GM19193 (cell line): ENCODE results near the gene UBQLNL.

ENCODE experiments used
- POLR2A ChIP-seq: IDR thresholded peaks from 4 replicates; pipeline ENCODE4 v1.6.1; 2011; ENCODE audit not compliant: insufficient read depth, insufficient read length; ENCODE audit errors: extremely low read depth

UBQLNL gene

GRCh38 chr11:5516599-5516998 lies at the start of gene UBQLNL:
UBQLNL (minus strand) TSS chr11:5516699; CDS start chr11:5516441, 258 bp downstream.
- no peak for TF ChIP-seq POLR2A

GRCh38 chr11:5564259-5565019 lies 47.9 kb upstream of the UBQLNL start:
- no peak for TF ChIP-seq POLR2A

- TF ChIP-seq POLR2A: no peak
These were observed 41.3 kb upstream of the UBQLNL start for GRCh38 chr11:5557751-5558150.

- no peak for TF ChIP-seq POLR2A
These were observed 40.2 kb upstream of the UBQLNL start for GRCh38 chr11:5556596-5557188.

GRCh38 chr11:5553343-5553742 lies 36.8 kb upstream of the UBQLNL start:
- TF ChIP-seq POLR2A: no peak

GRCh38 chr11:5550440-5551095 lies 34.1 kb upstream of the UBQLNL start:
- no peak for TF ChIP-seq POLR2A

- no peak for TF ChIP-seq POLR2A
These were observed 31.9 kb upstream of the UBQLNL start, which contains the start of gene OR52H1 for GRCh38 chr11:5548440-5548839. OR52H1 (minus strand) TSS chr11:5548540; CDS start chr11:5545505, 3,035 bp downstream.

- TF ChIP-seq POLR2A: no peak
These were observed 31.5 kb upstream of the UBQLNL start for GRCh38 chr11:5547982-5548381.

- TF ChIP-seq POLR2A: no peak
These were observed 30.0 kb upstream of the UBQLNL start for GRCh38 chr11:5546457-5546856.

- TF ChIP-seq POLR2A: no peak
These were observed 24.9 kb upstream of the UBQLNL start for GRCh38 chr11:5541427-5541826.

- no peak for TF ChIP-seq POLR2A
These were observed 20.0 kb upstream of the UBQLNL start for GRCh38 chr11:5536482-5536881.

- no peak for TF ChIP-seq POLR2A
These were observed 17.5 kb upstream of the UBQLNL start for GRCh38 chr11:5534046-5534445.

GRCh38 chr11:5531053-5531831 lies 14.7 kb upstream of the UBQLNL start:
- no peak for TF ChIP-seq POLR2A

GRCh38 chr11:5528495-5528894 lies 12.0 kb upstream of the UBQLNL start:
- TF ChIP-seq POLR2A: no peak

- no peak for TF ChIP-seq POLR2A
These were observed 11.2 kb upstream of the UBQLNL start for GRCh38 chr11:5527716-5528115.
